GM21381 (cell line): ENCODE results near the gene CALN1.
"Not testable (repeated sequence)": the region's sequence is repeated elsewhere in the genome, so short reads cannot be mapped to it uniquely, and the experiment has no call there.

Experiments
- ATAC-seq: cut with Tn5 transposase; IDR thresholded peaks from one replicate; pipeline ENCODE4 v1.9.1; 2021; ENCODE audit warnings: mild to moderate bottlenecking, moderate library complexity; ENCODE audit not compliant: unreplicated experiment

The CALN1 gene

DNA sequence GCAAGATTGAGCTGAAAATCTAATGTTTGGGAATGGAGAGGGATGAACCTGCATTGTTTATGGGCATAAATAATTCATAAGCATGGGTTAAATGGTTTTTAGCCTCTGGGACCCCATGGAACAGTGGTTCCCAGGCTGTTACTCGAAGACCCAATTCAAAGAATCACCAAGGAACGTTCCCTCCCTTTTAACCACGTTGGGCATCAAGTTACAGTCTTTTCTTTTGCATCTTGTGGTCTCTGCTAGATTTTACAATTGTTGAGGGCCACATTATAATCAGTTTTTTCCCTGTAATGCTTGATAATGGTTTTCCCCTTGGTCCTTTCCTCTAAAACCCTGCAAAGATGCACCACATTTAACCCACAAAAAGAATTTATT lies 2.5 kb downstream of the CALN1 start:
- ATAC-seq: no peak

DNA sequence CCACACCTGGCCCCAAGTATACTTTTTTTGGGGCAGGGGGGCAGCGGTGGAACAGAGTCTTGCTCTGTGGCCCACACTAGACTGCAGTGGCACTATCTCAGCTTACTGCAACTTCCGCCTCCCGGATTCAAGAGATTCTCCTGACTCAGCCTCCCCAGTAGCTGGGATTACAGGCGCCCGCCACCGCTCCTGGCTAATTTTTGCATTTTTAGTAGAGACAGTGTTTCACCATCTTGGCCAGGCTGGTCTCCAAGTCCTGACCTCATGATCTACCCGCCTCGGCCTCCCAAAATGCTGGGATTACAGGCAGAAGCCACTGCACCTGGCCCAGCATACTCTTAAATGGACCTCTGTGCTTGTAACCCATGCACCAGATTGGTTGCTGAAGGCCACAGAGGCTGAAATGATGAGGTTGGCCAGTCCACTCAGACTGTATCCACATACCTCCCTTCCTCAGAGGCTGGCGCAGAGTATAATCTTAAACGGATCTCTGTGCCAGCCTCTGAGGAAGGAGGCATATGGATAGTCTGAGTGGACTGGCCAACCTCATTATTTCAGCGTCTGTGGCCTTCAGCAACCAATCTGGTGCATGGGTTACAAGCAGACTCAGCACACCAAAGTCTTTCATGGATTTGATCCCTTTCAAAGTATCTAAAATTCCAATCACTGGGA lies 3.0 kb downstream of the CALN1 start:
- no peak for ATAC-seq

DNA sequence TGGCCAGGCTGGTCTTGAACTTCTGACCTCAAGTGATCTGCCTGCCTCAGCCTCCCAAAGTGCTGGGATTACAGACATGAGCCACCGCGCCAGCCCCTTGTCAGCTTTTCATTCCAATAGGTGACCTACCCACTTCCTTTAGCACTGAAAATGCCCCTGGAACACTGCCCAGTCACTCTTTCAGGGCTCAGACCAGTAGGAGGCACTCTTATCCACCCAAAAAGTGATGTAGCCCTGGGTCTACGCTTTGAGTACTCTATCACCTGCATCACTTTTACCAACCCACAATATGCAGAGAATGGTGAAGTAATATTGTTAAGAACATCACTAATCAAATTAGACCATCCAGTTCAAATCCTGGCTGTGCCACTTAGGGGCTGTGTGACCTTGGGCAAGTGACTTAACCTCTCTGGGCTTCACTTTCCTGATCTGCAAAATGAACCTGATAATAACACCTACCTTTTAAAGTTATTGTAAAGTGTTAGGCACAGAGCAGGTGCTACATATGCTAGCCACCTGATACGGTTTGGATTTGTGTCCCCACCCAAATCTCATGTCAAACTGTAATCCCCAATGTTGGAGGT lies 5.2 kb downstream of the CALN1 start:
- ATAC-seq: no peak

DNA sequence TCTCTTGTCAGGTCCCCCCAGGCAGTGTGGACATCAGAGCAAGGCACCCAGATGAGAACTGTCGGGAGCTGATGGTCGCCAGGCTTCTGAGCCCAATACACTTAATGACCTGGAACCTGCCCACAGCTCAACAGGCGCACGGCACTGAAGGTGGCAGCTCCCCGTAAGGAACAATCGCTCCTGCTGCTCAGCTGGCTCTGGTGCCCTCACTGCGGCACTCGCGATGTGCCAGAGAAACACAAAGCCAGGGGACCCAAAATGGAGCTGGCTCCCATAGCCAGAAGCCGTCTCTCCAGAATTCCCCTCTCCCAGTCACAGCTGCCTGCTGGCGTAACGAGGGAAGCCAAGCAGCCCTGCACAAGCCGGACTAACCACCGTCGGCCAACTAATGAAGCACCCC lies 6.3 kb downstream of the CALN1 start:
- no peak for ATAC-seq

DNA sequence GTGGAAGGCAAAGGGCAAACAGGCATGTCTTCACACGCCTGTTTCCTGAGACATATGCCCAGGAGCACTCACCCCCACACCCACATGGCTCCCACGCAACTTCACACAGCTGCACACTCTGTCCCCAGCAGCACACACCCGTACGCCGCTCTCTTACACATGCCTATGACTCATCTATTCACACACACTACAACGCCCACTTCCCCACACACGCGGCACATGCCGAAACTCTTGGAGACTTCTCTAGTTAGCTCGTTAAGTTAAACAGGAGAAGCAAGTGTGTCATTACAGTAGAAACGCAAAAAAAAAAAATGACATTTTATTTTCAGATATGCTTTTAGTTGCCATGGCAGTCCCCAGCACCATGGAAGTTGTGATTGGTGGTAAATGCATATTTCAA lies 6.7 kb downstream of the CALN1 start:
- no peak for ATAC-seq

DNA sequence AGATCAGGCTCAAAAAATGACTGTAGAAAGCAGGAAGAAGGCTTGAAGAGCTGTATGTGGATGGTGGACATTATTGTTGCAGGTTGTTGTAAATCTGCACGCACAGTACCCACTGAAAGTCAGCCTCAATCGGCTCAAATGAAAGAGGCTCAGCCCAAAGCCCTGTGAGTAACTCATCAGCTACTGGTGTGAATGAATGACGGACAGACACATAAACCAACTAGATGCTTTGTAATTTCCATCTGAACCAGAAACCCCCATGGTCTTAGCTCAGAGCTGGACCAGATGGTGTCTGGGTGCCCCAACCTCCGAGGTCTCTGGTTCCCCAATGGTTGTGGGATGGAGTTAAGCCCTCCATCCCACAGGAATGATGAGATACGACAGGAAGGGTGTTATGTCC lies 7.4 kb downstream of the CALN1 start:
- ATAC-seq: no peak

DNA sequence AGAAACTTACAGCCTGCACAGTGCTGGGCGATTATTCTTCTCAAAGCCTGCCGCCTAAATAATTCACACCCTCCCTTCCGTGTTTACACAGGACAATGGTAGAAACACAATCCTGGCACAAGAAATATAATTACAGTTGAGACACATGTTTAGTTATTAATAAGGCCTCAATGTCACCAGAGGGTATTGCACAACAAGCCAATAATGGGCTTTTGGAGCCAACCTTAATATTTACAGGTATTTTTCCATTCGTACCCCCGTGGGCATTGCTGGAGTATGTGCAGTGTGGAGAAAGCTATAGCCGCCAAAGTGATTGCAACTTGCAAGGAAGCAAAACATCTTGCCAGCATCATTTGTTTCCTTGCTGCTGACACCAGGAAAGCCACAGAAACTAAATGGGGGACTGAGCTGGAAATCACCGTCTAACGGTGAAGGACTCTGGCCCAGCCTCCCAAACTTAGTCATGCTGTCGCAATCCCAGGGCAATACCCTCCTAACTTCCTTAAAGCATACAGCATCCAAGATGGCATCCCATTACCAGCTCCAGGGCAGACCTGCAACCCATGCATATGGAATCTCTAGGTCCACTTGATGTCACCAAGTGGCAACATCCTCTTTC lies 8.6 kb downstream of the CALN1 start:
- ATAC-seq: no peak

DNA sequence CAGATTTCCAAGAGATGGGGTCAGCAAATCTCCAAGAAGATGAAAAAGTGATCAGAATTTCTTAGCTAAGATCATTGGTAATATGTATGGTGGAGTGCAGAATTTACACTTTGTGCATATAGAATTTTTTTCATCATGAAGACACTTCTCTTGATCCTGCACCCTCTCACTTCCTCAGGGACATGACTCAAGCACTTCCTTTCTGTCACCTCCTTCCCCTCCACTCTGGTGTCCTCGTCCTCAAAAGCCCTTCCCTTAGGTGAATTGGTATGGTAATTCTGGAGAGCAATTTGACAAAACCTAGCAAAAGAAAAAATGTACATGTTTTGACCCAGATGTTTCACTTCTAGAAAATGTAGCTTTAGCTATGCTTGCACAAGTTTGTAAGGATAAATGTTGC lies 18.1 kb downstream of the CALN1 start:
- ATAC-seq: no peak

DNA sequence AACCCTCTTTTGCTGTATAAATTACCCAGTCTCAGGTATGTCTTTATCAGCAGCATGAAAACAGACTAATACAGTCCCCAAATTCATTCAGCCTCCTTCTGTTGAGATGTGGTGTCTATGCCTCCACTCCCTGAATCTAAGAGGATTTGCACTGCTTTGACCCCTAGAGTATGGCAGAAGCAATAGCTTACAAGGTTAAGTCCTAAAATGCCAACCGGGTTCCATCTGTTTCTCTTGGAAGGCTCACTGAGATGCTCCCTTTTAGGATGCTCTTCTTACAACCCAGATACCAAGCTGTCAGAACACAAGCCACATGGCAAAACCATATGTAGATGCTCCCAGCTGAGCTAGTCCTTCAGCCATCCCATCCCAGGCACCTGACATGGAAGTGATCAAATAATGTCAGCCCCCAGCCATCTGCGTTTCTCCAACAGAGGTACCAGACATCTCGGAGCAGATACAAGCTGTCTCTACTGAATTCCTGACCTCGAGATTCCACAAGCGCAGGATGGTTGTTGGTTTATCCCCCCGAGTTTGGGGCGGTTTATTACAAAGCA lies 20.2 kb downstream of the CALN1 start:
- ATAC-seq: no peak

DNA sequence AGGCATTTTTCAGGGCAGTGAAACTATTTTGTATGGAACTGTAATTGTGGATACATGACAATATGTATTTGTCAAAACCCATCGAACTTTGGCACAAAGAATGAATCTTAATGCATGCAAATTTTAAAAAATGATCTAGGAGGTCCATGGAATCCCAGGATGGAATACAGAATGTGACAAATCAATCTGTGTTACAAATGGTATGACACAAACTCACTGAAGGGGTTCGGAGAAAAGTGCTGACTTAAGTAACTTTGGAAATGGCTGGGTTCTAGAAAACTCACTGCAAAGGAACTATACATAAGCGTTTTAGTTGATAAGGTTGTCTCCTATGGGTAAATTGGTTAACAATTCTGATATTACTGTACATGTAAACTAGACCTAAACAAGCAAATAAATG lies 26.0 kb downstream of the CALN1 start:
- no peak for ATAC-seq

DNA sequence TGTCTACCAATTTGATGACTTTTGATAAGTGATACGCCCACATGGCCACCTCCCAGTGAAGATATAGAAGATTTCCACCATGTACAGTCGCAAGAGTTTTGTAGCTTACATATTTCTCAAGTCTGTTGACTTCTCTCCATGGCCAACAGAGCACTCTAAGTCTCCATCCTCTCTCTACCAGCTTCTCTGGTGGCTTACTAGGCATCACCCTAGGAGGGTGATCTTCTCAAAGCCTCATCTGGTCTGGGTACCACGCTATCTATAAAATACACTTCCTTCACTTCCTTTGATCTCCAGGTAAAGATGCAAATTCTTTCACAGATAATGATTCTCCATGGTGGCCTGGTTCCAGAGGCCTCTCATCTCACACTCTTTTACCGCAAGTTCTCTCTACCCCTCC lies 49.9 kb downstream of the CALN1 start:
- no peak for ATAC-seq

DNA sequence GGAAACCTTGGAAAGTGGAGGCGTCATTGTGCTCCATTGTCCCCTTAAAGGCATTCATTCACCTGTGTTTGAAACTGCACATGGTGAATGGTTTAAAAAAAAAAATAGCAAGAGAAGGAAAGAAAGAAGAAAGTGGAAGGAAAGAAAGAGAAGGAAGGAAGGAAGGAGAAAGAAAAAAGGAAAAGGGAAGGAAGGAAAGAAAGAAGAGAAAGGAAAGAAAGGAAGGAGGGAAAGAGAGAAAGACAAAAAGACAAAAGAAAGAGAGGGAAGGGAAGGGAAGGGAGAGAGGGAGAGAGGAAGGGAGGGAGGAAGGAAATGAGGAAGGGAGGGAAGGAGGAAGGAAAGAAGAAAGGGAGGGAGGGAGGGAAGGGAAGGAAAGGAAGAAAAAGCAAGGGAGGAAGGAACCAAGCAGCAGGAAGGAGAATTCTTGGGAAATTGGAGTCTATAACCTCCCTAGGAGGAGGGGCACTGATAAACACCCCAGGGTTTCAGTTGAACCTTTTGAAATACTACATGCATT lies 66.9 kb downstream of the CALN1 start:
- no peak for ATAC-seq

DNA sequence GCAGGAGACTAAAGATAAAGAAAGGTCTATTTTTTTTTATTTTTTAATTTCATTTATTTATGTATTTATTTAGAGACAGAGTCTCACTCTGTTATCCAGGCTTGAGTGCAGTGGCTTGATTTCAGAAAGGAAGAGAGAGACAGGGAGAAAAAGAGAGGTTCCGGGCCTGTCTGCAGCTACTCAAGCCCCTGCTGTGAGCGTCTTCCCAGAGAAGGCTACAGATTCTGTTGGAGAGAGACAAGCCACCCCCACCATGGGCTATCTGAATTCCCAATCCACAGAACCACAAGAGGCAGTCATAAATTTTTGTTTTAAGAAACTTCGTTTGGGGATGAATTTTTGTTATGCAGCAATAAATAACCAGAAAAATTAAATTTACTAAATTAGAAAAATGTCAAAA lies 68.1 kb downstream of the CALN1 start:
- no peak for ATAC-seq

DNA sequence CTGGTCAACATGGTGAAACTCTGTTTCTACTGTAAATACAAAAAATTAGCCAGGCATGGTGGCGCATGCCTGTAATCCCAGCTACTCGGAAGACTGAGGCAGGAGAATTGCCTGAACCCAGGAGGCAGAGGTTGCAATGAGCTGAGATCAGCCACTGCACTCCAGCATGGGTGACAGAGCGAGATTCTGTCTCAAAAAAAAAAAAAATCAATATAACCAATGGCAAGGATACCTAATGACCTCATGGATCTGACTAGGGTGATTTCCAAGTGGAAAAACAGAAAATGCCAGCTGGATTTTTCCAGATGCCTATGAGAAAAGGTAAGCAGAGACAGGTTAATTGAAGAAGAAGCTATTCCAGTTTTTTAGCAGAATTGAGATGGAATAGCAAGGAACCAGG lies 68.8 kb downstream of the CALN1 start:
- ATAC-seq: not testable (repeated sequence)

DNA sequence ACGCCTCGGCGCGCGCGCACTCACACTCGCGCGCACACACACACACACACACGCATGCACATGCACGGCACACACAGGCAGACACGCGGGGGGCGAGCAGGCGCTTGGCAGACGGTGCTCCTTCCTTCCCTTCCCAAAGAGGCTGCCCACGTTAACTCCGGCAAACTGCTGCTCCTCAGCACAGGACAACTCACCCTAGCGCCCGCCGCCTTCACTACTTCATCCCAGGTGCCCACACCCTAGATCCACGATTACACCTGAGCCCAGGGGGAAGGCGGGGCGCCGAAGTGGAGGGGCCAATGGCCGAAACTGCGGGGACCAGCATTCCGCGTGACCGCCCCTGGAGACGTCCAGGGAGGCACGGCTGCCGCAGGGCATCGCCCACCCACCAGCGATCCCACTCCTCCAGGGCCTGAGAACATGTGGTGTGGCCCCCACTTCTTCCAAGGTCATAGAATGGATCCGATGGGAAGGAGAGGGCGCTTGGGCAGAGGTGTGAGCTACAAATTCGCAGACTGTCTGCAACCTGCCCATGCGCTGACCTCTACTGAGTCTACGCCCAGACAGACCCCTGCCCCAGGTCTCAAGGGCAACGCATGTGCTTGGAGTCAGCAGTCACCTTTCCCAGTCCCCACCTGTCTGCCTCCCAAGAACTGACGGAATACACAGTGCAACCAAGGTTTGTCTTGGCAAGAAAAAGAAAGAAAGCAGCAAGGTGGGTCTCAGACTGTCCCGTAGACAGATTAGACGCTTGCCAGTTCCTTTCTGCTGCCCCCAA lies 74.6 kb downstream of the CALN1 start:
- no peak for ATAC-seq

DNA sequence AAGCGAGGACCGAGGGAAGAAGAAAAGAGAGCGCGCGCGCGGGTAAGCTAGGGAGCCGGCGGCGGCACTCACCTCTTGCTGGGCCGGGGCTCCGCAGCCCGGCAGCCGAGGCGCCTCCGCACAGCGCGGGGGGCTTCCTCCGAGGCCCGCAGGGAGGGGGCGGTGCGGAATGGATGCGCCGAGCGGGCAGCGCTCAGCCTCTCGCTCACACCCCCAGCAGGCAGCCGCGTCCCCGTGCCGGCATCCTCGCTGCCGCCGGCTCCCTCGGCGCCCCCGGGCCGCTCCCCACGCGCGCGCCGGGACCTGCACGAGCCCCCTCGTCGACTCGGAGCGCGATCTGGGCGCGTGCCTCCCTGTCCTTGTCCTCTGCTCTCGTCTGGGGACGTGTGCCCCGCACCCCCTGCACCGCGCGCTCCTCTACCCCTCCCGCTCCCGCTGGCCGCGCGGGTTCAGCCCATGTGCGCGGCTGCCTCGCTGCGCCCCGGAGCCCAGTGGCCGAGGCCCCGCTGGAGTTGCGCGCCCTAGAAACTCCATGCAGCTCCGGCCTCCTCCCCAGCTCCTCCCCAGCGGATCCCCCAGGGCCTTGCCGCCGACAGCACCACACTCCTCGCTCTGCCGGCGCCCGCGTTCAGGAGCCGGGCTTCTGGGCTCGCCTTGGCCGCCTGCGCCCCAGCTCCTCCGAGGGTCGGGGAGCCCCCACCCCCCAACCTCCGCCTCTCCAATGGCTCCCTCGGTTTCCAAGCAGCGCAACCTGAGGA lies 75.3 kb downstream of the CALN1 start:
- ATAC-seq: no peak

DNA sequence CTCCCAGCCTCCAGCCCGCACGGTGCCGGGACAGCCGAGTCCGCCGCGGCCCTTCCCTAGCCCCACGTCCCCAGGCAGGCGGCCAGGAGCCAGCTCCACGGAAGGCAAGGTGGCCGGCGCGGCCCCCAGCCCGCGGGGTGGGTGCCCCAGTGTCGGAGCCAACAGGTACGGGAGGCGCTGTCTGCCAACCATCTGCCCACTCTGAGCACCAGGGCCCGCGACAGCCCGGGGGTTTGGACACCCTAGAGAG lies 75.8 kb downstream of the CALN1 start:
- no peak for ATAC-seq

DNA sequence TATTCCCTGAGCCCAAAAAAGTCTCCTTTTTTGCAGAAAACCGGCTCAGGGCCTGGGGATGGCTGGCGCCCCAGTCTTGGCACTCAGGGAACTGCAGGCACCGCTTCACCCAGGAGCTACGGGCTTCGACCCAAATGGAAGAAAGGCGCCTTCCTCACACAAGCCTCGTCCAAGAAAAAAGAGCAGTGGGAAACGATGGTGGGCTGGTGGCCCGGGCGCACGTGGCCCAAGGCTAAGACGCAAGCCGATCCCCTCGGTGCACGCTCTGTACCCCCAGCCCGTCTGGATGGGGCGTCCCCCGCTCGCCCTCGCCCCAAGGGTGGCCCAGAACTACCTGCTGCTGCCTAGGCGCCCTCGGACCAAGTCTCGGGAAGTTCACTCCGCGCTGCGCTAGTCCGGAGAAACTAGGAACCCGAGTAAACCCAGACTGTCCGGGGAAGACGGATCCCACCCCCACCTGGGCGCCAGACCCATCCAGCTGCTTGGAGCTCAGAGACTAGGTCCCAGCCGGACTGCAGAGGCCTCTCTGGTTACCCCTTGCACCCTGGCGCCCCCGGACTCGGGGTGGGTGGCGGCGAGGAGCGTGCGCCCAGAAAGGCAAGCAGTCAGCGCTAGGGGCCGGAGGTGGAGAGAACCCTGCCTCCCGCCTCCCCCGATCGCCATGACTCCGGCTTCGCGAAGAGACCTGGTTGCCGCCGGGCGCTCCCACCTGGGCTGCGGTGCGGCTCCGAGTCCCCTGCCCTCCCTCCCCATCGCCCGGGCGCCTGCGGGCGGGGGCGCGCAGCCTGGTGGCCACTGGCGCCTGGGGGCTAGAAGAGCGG lies 76.4 kb downstream of the CALN1 start:
- no peak for ATAC-seq

DNA sequence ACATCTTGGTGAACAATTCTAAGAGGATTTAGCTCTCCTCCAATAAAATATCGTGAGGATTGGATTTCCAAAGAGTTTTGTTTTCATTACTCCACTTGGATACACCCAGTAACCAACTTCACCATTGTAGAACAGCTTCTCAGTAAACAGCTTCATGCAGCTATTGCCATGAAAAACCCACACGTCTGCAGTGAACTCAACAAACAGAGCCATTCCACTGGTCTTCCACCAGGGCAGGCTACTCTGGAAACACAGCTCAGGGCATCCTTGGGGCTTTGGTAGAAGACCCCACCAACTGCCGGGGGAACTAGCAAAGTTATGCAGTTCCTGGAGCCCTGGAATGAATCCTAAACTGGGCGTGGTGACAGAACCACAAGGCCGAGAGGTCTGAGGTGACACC lies 77.4 kb downstream of the CALN1 start:
- ATAC-seq: no peak

DNA sequence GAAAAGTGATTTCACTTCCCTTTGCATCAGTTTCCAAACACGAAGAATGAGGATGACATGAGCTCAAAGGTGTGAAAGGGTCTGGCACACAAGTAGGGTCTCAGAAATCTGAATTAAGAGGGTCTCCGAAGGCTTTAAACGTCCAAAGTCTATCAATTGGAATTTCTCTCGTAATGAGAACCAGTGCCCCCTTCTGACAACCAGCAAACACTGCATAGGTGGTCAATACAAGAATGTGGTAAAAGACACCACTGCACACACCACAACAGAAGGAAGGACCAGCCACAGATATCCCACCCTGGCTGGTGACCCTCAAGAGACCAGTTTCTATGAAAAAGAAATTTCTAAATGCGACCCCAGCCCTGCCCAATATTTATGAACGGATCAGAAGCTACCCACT lies 78.1 kb downstream of the CALN1 start:
- ATAC-seq: no peak
